Neural cell (in vitro differentiated cells): ENCODE results near the gene ATP5ME.

Source experiments
- CTCF ChIP-seq: fragments of 450-650 bp; IDR thresholded peaks from 2 replicates; pipeline ENCODE4 v1.5.1; 2014; ENCODE audit warnings: antibody characterized with exemption, mild to moderate bottlenecking, moderate library complexity; ENCODE audit not compliant: poor library complexity, severe bottlenecking
- EP300 ChIP-seq: fragments of 450-650 bp; conservative IDR thresholded peaks from 2 replicates; pipeline ENCODE4 v1.6.1; 2014; ENCODE audit warnings: antibody characterized with exemption, mild to moderate bottlenecking, moderate library complexity; ENCODE audit not compliant: poor library complexity, severe bottlenecking
- EZH2 ChIP-seq: fragments of 200-600, 300-800 bp; shearing (Covaris generic), sonication (generic); IDR thresholded peaks from 2 replicates; pipeline ENCODE4 v1.6.1; 2014; ENCODE audit warnings: antibody characterized with exemption, low read length, borderline replicate concordance, mild to moderate bottlenecking; ENCODE audit not compliant: insufficient read depth, poor library complexity, severe bottlenecking
- POLR2AphosphoS5 ChIP-seq: IDR thresholded peaks from 2 replicates; pipeline ENCODE4 v1.6.1; 2012
- RAD21 ChIP-seq: fragments of 450-650 bp; conservative IDR thresholded peaks from 2 replicates; pipeline ENCODE4 v1.6.1; 2014; ENCODE audit warnings: antibody characterized with exemption, mild to moderate bottlenecking, moderate library complexity
- SMC3 ChIP-seq: fragments of 450-650 bp; conservative IDR thresholded peaks from 2 replicates; pipeline ENCODE4 v1.6.1; 2014; ENCODE audit warnings: antibody characterized with exemption, mild to moderate bottlenecking, moderate library complexity; ENCODE audit not compliant: poor library complexity
- TAF1 ChIP-seq: IDR thresholded peaks from 2 replicates; pipeline ENCODE4 v1.6.1; 2012; ENCODE audit warnings: low read depth

- TF ChIP-seq EZH2 (no peak), POLR2AphosphoS5 (no peak), SMC3 (no peak), TAF1 (no peak), RAD21 (no peak), CTCF (no peak), EP300 (no peak)
Measured at GRCh38 chr4:687048-687970, 13.2 kb upstream of the ATP5ME start.
